Upper lobe of right lung (tissue), 1 donor: ENCODE data around the gene SLC9A6. TPM values are rescaled to one million over a fixed set of nuclear protein-coding genes. Genes with fewer than 3 reads are reported as not detected.

Source experiments
- ATAC-seq: fragments of 200-7000 bp; cut with Tn5 transposase; one replicate; pipeline ENCODE4 v1.9.1; 2020; ENCODE audit warnings: mild to moderate bottlenecking, moderate library complexity
- DNase-seq: peaks from one replicate; pipeline ENCODE4 v3.0.0-alpha.2; 2020
- H3K27ac ChIP-seq: fragments of 200-600 bp; one replicate; pipeline ENCODE4 v1.8.0; 2022
- H3K27me3 ChIP-seq: fragments of 200-600 bp; one replicate; pipeline ENCODE4 v1.8.0; 2022; ENCODE audit warnings: mild to moderate bottlenecking
- H3K36me3 ChIP-seq: fragments of 200-600 bp; one replicate; pipeline ENCODE4 v1.8.0; 2022
- H3K4me1 ChIP-seq: fragments of 200-600 bp; one replicate; pipeline ENCODE4 v1.8.0; 2022
- H3K4me3 ChIP-seq: fragments of 200-600 bp; one replicate; pipeline ENCODE4 v1.8.0; 2022; ENCODE audit warnings: mild to moderate bottlenecking
- H3K9me3 ChIP-seq: fragments of 200-600 bp; one replicate; pipeline ENCODE4 v1.8.0; 2022
- intact Hi-C: fragments of 100-400 bp; cut with DNase I; formaldehyde crosslinking; loops from one replicate; pipeline ENCODE4 v1.11.0; 2022
- total RNA-seq: library from RNA; stranded (reverse); fragmentation: NEBNext Ultra II Directional; extraction: Animal tissue kit (Norgen Biotek cat#: 25700); gene quantifications from one replicate; pipeline ENCODE4 v1.2.1, GENCODE V29; 2021
- TF ChIP-seq, protein P1 (sequence below): fragments of 200-600 bp; IDR thresholded peaks from one replicate; pipeline ENCODE4 v1.8.0; 2022; ENCODE audit warnings: antibody characterized with exemption
- donor health status: DM: no; HTN: yes; CAD: no; lungs with severe emphysema.

The SLC9A6 gene
- total RNA-seq, 1 donor from 2014 or later, result 13.2 TPM

DNA sequence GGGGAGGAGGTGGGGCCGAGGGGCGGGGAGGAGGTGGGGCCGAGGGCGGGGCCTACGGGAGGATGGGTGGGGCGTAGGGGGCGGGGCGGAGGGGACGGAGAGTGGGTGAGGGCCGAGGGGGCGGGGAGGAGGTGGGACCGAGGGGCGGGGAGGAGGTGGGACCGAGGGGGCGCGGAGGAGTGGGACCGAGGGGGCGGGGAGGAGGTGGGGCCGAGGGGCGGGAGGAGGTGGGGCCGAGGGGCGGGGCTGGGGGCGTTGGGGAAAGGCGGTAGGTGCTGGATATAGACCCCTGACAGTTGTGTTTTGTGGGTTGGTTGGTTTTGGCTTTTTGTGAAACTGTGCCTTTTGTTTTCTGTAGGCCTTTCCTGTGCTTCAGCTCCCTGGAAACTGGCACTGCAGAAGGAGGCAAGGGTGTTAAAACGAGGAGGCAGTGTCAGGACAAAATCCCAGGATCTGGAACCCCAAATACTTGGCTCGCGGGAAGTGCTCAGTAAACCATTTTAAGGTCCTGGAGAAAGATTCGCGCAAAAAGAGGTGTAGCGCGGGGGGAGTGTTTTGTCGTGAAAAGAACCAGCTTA is 10.9 kb upstream of the SLC9A6 start:
- peaks cover 2% of the 10 kb centered on the region for H3K36me3 ChIP-seq
- peaks cover 5% of the 10 kb centered on the region for H3K4me1 ChIP-seq
- intact Hi-C loops, result no loop called here
- no peak overlapping the region for H3K27ac ChIP-seq
- TF ChIP-seq, protein P1, sequence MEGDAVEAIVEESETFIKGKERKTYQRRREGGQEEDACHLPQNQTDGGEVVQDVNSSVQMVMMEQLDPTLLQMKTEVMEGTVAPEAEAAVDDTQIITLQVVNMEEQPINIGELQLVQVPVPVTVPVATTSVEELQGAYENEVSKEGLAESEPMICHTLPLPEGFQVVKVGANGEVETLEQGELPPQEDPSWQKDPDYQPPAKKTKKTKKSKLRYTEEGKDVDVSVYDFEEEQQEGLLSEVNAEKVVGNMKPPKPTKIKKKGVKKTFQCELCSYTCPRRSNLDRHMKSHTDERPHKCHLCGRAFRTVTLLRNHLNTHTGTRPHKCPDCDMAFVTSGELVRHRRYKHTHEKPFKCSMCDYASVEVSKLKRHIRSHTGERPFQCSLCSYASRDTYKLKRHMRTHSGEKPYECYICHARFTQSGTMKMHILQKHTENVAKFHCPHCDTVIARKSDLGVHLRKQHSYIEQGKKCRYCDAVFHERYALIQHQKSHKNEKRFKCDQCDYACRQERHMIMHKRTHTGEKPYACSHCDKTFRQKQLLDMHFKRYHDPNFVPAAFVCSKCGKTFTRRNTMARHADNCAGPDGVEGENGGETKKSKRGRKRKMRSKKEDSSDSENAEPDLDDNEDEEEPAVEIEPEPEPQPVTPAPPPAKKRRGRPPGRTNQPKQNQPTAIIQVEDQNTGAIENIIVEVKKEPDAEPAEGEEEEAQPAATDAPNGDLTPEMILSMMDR, result no peak
- H3K4me3 ChIP-seq, result peak overlapping the region; percentile 43
- DNase-seq, result peak; percentile 87
- no peaks in the 10 kb centered on the region for H3K9me3 ChIP-seq
- H3K27me3 ChIP-seq, result no peaks in the 10 kb centered on the region
- peak; percentile 88 for ATAC-seq

DNA sequence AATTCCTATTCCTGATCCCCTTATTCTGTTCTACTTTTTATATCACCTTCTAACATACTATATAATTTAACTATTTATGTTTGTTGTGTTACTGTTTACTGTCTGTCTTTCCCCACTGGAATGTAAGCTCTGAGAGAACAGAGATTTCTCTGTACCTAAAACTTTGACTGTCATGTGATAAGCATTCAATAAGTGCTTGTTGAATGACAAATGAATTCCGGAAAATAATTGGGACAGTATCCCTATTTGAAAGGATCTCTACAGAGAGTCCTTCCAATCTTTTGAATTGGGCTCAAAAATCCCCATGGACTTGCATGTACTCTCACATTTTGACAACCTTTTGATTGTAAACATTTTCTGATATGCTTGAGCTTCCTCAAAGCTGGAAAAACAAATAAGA is 9.8 kb upstream of the SLC9A6 start:
- ATAC-seq, result no peak

DNA sequence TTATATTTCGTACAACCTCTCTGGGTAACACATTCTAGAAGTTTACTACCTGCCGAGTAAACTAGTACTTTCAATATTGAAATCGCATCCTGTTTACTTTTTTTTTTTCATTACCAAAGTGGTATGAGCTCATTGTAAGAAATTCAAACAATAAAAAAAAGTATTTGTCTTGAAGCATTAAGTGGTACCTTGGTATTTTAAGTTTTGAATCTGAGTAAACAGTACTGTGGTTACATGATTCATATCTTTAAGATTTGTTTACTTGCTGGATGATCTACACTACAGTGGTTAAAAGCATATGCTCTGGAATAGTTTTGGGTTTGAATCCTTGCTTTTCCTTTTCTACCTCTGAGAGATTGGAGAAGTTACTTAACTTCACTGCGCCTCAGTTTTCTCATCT is 7.6 kb upstream of the SLC9A6 start:
- no peak for ATAC-seq
- intact Hi-C loops, result no loop called here

More for the DNA sequence above, 9.8 kb upstream of the SLC9A6 start:
- TF ChIP-seq, protein P1, result no peak
- H3K9me3 ChIP-seq, result no peaks in the 10 kb centered on the region
- intact Hi-C loops, result no loop called here
- H3K36me3 ChIP-seq, result no peaks in the 10 kb centered on the region
- no peaks in the 10 kb centered on the region for H3K27me3 ChIP-seq
- DNase-seq, result no peak
- H3K27ac ChIP-seq, result no peak overlapping the region
- H3K4me1 ChIP-seq, result peaks cover 5% of the 10 kb centered on the region
- no peak overlapping the region for H3K4me3 ChIP-seq

DNA sequence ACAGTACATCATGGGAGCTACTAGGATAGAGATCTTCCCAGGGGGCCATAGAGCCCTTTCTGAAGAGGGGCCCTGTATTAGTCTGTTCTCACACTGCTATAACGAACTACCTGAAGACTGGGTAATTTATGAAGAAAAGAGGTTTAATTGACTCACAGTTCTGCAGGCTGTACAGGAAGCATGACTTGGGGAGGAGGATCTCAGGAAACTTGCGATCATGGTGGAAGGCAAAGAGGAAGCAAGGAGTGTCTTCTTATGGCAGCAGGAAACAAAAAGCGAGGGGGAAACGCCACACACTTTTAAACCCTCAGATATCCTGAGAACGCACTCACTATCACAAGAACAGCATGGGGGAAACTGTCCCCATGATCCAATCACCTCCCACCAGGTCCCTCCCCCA is 4.2 kb upstream of the SLC9A6 start:
- Histone ChIP-seq H3K36me3 (no peaks in the 10 kb centered on the region), H3K27me3 (no peaks in the 10 kb centered on the region), H3K9me3 (no peaks in the 10 kb centered on the region), H3K4me3 (no peak overlapping the region), H3K27ac (no peak overlapping the region), H3K4me1 (peaks cover 4% of the 10 kb centered on the region)
- ATAC-seq (no peak), DNase-seq (no peak)
- TF ChIP-seq, protein P1, result no peak
- intact Hi-C loops, result no loop called here

More for the DNA sequence above, 7.6 kb upstream of the SLC9A6 start:
- Histone ChIP-seq H3K4me3 (no peak overlapping the region), H3K27me3 (no peaks in the 10 kb centered on the region), H3K36me3 (no peaks in the 10 kb centered on the region), H3K9me3 (no peaks in the 10 kb centered on the region), H3K27ac (no peak overlapping the region), H3K4me1 (peaks cover 3% of the 10 kb centered on the region)
- DNase-seq, result no peak
- TF ChIP-seq, protein P1, result no peak

DNA sequence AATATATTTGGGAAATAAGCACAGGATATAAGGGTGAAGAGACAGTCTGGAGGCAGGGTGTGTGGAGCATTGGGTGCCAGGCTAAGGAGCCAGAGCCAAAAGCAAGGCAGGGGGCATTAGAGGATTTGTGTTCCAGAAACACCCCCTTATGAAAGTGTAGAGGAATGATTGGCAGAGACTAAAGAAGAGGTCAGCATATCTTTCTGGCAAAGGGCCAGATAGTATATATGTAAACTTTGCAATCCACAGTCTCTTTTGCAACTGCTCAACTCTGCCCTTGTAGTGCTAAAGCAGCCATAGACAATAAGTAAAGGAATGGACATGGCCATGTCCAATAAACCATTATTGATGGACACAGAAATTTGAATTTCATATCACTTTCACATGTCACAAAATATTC is 3.6 kb upstream of the SLC9A6 start:
- Histone ChIP-seq H3K36me3 (no peaks in the 10 kb centered on the region), H3K27ac (no peak overlapping the region), H3K9me3 (no peaks in the 10 kb centered on the region), H3K4me3 (no peak overlapping the region), H3K4me1 (peaks cover 4% of the 10 kb centered on the region), H3K27me3 (no peaks in the 10 kb centered on the region)
- ATAC-seq, result no peak
- intact Hi-C loops, result no loop called here
- TF ChIP-seq, protein P1, result no peak
- no peak for DNase-seq

DNA sequence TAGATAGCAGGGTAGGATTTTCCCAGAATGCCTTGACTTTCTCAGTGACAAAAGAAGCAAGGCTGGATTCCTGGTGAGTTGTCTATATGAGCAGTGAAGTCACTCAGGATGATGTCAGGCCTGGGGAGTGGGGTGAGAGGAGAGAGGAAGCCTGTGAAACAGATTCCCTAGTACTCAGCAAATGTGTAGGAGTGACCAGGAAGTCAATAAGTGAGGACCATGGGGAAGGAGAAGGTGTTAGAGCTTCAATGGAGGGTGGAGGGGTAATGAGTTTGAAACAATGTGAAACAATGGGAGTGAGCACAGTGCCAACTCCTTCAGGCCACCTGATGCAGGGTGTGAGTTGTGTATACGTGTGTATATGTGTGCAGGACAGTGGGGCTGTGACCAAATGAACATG is 2.4 kb upstream of the SLC9A6 start:
- TF ChIP-seq, protein P1, result no peak
- no peaks in the 10 kb centered on the region for H3K27me3 ChIP-seq
- no peaks in the 10 kb centered on the region for H3K9me3 ChIP-seq
- no peak overlapping the region for H3K27ac ChIP-seq
- no peaks in the 10 kb centered on the region for H3K36me3 ChIP-seq
- no peak overlapping the region for H3K4me3 ChIP-seq
- DNase-seq (no peak), ATAC-seq (peak; percentile 37)
- intact Hi-C loops, result no loop called here
- peaks cover 10% of the 10 kb centered on the region for H3K4me1 ChIP-seq
